Kasumi-1 (cell line): ENCODE data around the gene PDE3A.

Experiments used
- DNase-seq, 2 experiments: peaks; one replicate each; lab custom pipeline; 2025; lab: John Stamatoyannopoulos, UW

Gene PDE3A

GRCh38 chr12:20368114-20368650 lies at the start of gene PDE3A:
PDE3A (plus strand) TSS chr12:20368537; CDS start chr12:20369285, 748 bp downstream.
- DNase-seq = peak; percentile 79 to 87

DNA sequence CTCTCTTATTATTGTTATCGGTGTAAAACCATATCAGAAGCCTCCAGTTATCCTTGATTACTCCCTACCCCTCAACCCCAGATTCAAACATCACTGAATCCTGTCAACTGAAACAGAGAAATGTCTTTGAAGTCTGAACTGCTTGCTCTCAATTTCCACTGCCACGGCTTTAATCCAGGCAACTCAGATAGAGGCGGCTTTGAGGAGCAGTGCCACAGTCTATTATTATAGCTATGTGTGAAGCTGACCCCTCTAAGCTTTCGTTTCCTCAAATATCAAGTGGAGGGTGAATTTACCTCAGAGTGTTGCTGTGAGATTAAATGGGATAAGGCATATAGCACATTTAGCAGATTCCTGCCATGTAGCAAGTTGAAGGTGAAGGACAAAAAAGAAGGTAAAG lies 49.0 kb upstream of the PDE3A start:
- DNase-seq = no peak

DNA sequence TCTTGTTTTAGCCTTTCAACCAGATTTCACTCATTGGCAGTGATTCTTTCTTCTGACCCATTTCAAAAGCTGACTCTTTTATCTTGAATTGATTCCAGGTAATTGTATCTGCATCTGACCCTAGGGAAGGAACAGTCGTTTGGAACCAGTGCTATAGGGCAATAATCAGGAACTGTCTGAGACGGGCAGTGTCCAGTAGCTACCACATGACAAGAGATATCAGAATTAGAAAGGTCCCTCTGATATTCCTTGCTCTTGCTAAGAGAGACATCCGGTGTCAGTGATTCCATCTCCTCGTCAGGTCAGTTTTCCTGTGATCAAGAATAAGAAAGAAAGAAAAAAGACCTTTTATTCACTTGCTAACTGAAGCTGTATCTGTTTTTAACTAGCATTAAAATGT lies 47.8 kb upstream of the PDE3A start:
- DNase-seq = no peak

- DNase-seq = peak; percentile 19 to 22
Measured at GRCh38 chr12:20330826-20331505, 37.4 kb upstream of the PDE3A start.

- no peak for DNase-seq
Measured at GRCh38 chr12:20339060-20339459, 29.3 kb upstream of the PDE3A start.

GRCh38 chr12:20342111-20342510 lies 26.2 kb upstream of the PDE3A start:
- DNase-seq = no peak

DNA sequence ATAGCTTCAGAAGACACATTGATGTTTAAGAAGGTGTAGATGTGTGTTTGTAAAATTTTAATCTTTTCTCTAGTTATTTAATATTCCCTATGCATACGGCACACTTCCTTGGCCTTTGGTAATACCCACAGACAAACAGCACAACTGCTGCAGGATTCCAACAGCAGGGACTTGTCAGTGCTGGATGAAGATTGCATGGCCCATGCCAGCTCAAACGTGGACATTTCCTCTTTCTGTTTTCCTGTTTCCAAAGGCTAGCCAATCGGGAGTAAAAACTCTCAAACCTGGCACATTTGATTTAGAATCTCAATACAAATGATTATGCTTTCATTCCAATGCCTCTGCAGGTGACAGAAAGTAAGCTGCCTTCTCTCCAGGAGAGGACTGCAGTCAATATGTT lies 22.5 kb upstream of the PDE3A start:
- DNase-seq = no peak

GRCh38 chr12:20350026-20350425 lies 18.3 kb upstream of the PDE3A start:
- DNase-seq = no peak

- DNase-seq = no peak
Measured at GRCh38 chr12:20350495-20350894, 17.8 kb upstream of the PDE3A start.

- DNase-seq = no peak
Measured at GRCh38 chr12:20351406-20351805, 16.9 kb upstream of the PDE3A start.

DNA sequence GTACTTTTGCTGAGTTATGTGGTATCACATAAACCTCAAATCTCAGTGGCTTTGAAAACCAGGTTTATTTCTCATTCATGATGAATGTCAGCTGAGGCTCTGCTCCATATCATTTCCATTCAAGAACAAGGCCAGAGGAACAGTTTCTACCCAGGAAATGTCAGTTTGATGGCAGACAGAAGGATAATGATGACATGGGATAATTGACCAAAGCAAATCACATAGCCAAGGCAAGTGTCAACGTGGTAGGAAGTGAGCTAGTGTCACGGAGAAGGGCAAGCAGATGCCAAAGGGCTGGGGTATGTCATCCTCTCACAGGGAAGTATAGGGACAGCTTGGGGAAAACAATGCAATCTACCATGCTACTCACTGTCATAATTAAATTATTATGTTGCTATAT lies 12.3 kb upstream of the PDE3A start:
- DNase-seq = no peak

DNA sequence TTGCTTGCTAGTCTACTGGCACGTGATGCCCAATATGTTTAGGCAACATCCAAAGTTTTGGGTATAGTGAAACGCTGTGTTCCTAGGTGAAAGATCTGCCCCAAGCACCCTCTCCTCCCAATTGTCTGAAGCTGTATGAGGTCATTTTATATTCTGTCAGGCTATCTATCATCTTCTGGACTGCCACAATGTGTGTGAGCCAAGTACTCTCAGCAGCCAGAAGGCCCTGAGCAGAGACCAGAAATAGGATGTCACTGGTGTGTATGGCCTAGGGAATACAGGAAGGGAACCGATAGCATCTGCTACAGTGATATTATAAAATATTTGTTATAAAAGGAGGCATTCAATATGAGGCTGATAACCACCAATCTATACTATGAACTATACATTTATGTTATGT lies 7.9 kb upstream of the PDE3A start:
- no peak for DNase-seq

DNA sequence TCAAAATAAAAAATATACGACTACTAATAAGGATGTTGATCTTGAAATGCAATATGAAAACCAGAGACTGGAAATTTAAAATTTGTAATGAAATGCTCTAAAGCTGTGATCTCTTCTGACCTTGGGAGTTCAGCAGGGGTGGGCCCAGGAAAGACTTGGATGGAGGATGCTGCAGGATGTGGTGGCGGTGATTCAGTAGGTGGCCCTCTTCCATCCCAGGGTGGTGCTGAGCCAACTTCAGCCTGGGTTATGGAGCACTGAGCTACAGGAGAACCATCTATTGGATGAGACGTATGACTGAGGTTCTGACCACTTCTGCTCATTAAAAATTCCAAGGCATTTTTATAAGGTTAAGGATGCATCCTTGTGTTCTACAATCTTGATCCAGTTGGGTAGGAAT lies 6.9 kb upstream of the PDE3A start:
- no peak for DNase-seq

DNA sequence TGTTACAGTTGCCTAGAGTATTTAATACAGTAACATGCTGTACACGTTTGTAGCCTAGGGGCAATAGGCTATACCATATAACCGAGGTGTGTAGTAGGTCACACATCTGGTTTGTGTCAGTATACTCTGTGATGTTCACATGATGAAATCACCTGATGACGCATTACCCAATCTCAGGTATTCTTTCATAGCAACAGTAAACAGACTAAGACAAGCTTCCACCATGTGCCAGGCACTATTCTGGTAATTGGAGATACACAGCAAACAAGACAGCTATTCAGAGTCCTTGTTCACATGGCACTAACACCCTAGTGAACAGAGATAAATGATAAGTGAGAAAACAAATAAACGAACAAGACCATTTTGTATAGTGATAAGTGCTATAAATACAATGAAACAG lies 3.8 kb upstream of the PDE3A start:
- no peak for DNase-seq

- no peak for DNase-seq
Measured at GRCh38 chr12:20366776-20367409, 1.4 kb upstream of the PDE3A start.

DNA sequence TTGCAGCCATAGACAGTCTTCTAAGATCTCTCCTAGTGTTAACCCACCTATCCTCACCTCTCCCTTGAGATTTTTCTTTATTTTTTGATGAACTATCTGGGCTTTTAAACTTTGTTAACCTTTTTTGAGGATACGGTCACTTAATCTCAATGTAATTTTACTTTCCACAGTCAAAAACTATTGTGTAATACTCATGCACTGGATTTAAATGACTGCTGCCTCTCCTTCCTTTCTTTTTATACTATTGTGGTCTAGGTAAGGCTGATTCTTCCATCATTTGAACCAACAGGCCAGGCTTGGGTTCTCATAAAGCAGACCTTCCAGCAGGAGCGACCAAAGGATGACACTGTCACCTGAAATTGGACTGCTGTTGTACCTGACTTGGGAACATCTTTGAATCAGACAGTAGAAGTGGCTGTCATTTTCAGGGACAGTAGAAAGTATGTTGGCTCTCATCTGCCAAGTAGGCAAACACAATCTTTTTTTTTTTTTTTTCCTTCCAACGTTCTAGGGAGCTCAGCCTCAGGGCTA lies 689 bp upstream of the PDE3A start:
- DNase-seq = no peak

DNA sequence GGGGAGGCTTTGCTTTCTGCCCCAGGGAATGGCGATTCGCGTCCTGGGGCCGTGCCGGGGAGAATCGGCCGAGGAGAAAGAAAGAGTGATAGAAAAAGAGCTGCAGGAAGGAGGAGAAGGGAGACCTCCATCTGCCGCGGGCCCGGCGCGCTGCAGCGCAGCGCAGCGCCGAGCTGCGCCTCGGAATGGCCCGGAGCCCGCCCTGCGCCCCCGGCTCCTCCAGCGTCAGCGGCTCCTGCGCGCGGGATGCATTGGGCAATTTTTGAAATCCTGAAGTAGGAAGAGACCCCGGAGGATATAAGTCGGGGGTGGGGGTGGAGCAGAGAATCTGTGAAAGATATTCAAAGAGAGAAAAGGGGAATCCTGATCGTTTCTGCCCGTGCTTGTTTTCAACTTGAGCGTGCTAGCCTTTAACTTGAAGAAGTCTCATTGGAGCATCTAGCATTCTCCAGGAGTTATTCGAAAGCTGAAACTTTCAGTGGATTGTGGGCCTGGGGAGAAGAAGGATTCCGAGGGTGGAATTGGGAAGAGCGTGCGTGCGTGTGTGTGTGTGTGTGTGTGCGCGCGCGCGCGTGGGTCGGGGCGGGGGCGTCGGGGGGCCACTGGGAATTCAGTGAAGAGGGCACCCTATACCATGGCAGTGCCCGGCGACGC lies 441 bp downstream of the PDE3A start:
- DNase-seq = peak in 1 of 2 experiments; percentile 20

DNA sequence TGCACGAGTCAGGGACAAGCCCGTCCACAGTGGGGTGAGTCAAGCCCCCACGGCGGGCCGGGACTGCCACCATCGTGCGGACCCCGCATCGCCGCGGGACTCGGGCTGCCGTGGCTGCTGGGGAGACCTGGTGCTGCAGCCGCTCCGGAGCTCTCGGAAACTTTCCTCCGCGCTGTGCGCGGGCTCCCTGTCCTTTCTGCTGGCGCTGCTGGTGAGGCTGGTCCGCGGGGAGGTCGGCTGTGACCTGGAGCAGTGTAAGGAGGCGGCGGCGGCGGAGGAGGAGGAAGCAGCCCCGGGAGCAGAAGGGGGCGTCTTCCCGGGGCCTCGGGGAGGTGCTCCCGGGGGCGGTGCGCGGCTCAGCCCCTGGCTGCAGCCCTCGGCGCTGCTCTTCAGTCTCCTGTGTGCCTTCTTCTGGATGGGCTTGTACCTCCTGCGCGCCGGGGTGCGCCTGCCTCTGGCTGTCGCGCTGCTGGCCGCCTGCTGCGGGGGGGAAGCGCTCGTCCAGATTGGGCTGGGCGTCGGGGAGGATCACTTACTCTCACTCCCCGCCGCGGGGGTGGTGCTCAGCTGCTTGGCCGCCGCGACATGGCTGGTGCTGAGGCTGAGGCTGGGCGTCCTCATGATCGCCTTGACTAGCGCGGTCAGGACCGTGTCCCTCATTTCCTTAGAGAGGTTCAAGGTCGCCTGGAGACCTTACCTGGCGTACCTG lies 1.1 kb downstream of the PDE3A start:
- peak; percentile 26 to 66 for DNase-seq

GRCh38 chr12:20370014-20370386 lies 1.7 kb downstream of the PDE3A start:
- DNase-seq = no peak

GRCh38 chr12:20370866-20371519 lies 2.7 kb downstream of the PDE3A start:
- no peak for DNase-seq

DNA sequence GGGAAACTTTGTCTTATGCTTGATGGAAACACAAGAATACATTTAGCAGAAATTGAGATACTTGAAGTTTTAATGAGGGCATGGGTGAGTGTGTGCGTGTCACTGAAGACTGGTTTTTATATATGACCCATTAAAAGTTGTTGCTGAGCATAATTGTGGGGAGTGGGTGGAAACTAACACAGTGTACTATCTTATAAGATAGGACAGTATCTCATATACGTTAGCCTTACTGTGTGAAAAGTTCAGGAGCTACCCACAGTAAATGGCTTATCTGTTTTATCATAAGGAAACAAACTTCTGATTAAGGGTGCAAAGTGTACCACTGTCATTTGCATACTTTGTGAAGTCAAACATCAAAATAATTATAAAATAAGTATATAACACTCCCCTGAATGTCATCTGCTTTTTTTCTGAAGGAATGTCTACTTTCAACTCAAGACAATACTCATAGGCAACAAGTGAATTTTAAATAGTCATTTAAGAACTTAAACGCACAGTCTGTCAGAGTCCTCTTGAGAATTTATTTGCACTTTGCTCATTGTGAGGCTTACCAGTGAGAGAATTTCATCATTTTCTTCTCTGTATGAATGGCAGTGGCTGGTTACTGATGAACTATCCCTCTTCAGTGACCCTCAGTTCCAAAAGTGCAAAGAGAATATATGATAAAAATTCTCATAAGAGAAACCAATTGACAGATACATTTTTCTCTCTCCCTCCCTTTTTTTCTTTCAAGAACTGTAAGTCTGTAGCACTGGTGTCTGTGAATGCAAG lies 4.2 kb downstream of the PDE3A start:
- no peak for DNase-seq
